KOPT-K1 (cell line): ENCODE data around the gene DVL2.

ENCODE experiments used
- H3K27ac ChIP-seq: fragments of 200-600 bp; sonication (generic); 2 replicates; pipeline ENCODE4 v1.5.1; 2016; ENCODE audit warnings: antibody characterized with exemption, mild to moderate bottlenecking, low read depth, low read length; ENCODE audit not compliant: poor library complexity, severe bottlenecking
- H3K36me3 ChIP-seq: fragments of 200-600 bp; sonication (generic); 2 replicates; pipeline ENCODE4 v1.5.1; 2017; ENCODE audit warnings: antibody characterized with exemption, mild to moderate bottlenecking, low read length, moderate library complexity; ENCODE audit not compliant: insufficient read depth
- H3K9me3 ChIP-seq: fragments of 200-600 bp; sonication (generic); 2 replicates; pipeline ENCODE4 v1.5.1; 2017; ENCODE audit warnings: antibody characterized with exemption, low read length, mild to moderate bottlenecking; ENCODE audit not compliant: insufficient read depth, poor library complexity, severe bottlenecking

Gene DVL2

GRCh38 chr17:7235693-7236665, 1.7 kb upstream of the DVL2 start:
- no peak overlapping the region for H3K27ac ChIP-seq
- H3K36me3 ChIP-seq = peaks cover 40% of the 10 kb centered on the region
- no peaks in the 10 kb centered on the region for H3K9me3 ChIP-seq

DNA sequence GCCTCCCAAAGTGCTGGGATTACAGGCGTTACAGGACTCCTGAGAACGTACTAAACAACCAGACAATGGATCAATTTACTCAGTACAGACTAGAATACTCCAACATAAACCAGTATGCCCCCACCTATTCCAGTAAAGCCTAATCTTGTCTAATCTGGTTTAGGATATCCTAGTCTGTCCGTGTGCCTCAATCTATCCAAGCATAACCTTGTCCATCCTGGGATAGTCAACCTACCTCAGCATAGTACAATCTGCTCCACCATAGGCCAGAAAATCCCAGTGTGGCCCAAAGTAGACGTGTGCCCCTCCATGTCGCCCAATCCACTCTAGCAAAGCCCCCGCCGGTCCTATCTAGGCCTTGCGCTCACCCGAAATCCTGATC, 625 bp downstream of the DVL2 start:
- peak overlapping the region; percentile 82 for H3K27ac ChIP-seq
- no peaks in the 10 kb centered on the region for H3K9me3 ChIP-seq
- H3K36me3 ChIP-seq = peaks cover 53% of the 10 kb centered on the region

DNA sequence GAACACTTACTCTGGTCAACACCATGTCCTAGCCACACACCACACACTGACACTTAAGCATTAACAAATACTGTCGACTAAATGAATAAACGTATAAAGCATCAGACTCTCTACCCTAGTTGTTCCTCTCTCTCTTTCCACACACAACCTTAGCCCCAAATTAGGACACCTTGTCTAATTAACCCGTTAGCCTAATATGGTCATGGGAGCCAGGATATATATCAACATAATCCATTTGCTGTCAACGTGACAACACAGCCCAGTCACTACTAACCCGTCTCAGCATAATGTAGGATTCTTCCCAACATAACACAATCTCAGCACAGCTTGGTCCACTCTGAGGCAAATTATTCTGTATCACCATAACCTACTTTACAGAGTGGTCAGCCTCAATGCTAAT, 2.2 kb downstream of the DVL2 start:
- no peak overlapping the region for H3K27ac ChIP-seq
- H3K36me3 ChIP-seq = peaks cover 65% of the 10 kb centered on the region
- no peaks in the 10 kb centered on the region for H3K9me3 ChIP-seq

- peaks cover 67% of the 10 kb centered on the region for H3K36me3 ChIP-seq
- no peaks in the 10 kb centered on the region for H3K9me3 ChIP-seq
- H3K27ac ChIP-seq = no peak overlapping the region
Measured at GRCh38 chr17:7229504-7229903, 4.8 kb downstream of the DVL2 start.

DNA sequence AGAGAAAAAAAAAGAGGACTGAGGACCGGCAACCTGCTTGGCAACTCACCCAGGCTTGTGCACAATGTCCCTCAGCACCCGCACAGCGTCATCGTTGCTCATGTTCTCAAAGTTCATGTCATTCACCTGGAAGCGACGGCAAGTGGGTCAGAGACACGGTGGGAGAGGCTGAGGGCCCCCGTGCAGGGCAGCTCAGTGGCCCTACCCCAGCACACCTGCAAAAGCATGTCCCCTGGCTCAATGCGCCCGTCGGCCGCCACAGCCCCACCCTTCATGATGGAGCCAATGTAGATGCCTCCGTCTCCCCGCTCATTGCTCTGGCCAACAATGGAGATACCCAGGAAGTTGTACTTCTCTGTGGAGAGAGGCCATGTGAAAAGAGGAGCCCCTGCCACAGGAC, 5.4 kb downstream of the DVL2 start:
- Histone ChIP-seq H3K27ac (no peak overlapping the region), H3K9me3 (no peaks in the 10 kb centered on the region), H3K36me3 (peaks cover 73% of the 10 kb centered on the region)

DNA sequence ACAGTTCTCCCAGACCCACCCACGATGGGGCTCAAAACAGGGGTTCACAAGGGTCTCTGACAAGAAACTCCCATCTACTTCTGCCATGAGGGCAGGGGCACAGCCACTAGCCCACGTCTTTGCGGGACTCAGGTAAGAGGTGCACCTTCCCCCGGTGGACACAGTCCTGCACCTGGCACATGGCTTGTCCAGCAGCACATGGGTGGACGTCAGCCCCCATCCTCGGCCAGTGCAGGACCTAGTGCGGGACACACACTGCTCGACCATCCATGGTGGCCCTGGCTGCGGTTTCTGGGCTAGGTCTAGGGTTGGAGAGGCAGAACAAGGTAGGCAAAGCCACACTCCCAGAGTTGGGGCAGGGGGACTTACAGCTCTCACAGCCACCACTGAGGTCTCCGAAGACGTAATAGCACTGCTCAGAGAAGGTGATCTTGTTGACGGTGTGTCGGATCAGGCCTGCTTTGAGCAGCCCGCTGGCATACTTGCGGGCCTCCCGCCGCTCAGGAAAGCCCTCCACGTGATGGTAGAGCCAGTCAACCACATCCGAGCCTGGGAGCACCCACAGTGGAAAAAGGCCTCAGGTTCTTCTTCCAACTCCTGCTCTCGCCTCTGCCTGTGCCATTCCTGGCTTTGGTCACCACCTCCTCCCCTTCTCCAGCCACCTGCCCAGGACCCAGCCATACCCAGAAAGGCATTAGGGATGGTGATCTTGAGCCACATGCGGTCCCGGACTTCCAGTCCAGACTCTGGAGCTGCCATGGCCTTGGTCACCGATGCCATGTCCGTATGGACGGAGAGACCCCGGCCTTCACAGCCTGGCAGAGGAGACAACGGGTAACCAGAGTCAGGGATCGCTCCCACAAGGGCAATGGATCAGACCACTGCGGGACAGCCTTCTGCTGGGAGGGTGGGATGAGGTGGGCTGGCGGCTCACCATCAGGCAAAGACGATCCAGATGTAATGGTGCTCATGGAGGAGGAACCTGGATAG, 7.3 kb downstream of the DVL2 start:
- Histone ChIP-seq H3K9me3 (no peaks in the 10 kb centered on the region), H3K27ac (no peak overlapping the region), H3K36me3 (peaks cover 92% of the 10 kb centered on the region)

GRCh38 chr17:7225711-7226331, 8.5 kb downstream of the DVL2 start:
- H3K27ac ChIP-seq = no peak overlapping the region
- H3K36me3 ChIP-seq = peaks cover 91% of the 10 kb centered on the region
- no peaks in the 10 kb centered on the region for H3K9me3 ChIP-seq

GRCh38 chr17:7224661-7225111, 9.6 kb downstream of the DVL2 start:
- Histone ChIP-seq H3K36me3 (peaks cover 79% of the 10 kb centered on the region), H3K27ac (no peak overlapping the region), H3K9me3 (no peaks in the 10 kb centered on the region)

DNA sequence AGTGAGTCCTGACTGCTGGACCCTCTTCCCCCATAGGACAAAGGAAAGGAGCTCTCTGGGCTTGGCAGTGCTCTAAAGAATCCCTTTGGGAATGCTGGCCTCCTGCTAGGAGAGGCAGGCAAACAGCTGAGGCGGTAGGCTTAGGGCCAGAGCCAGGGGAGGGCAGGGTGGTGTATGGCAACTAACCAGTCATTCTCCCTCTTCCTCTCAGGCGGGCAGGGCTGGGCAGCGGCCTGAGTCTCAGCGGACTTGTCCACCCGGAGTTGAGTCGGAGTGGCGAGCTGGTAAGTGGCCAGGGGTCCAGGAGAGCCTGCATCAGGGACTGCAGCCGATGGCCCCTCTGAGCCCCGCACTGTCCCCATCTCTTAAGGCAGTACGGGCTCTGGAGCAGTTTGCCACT, 10.2 kb downstream of the DVL2 start:
- H3K27ac ChIP-seq = no peak overlapping the region
- H3K36me3 ChIP-seq = peaks cover 74% of the 10 kb centered on the region
- H3K9me3 ChIP-seq = no peaks in the 10 kb centered on the region

DNA sequence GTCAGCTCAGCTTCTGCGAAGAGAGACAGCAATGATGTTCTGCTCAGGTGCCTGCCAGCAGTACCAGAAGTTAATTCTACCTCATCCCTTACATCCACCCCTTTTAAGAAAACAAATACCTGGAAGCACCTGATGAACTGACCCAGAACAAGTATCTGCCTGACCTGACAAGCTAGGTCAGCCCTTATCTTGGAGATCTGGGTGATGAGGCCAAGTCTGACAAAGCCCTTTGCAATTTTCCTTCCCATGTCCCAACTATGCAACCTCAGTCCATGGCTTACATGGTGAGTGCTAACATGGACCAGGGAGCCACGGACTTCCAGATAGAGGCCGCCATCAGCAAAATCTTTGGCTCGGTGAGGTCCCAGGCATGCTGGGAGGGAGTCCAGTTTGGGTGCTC, 10.9 kb downstream of the DVL2 start:
- Histone ChIP-seq H3K9me3 (no peaks in the 10 kb centered on the region), H3K36me3 (peaks cover 66% of the 10 kb centered on the region), H3K27ac (no peak overlapping the region)

GRCh38 chr17:7222972-7223292, 11.4 kb downstream of the DVL2 start:
- Histone ChIP-seq H3K36me3 (peaks cover 62% of the 10 kb centered on the region), H3K27ac (no peak overlapping the region), H3K9me3 (no peaks in the 10 kb centered on the region)

GRCh38 chr17:7222093-7222971, 12.0 kb downstream of the DVL2 start:
- Histone ChIP-seq H3K36me3 (peaks cover 56% of the 10 kb centered on the region), H3K9me3 (no peaks in the 10 kb centered on the region), H3K27ac (no peak overlapping the region)

GRCh38 chr17:7221278-7222092, 12.8 kb downstream of the DVL2 start:
- Histone ChIP-seq H3K27ac (no peak overlapping the region), H3K36me3 (peaks cover 47% of the 10 kb centered on the region), H3K9me3 (no peaks in the 10 kb centered on the region)
